H9 (cell line): ENCODE measurements around the gene ANKRD42. TPM values are rescaled to one million over a fixed set of nuclear protein-coding genes. Genes with fewer than 3 reads are reported as not detected.

Experiments
- DNase-seq: peaks from one replicate; pipeline ENCODE4 v3.0.0-alpha.2; 2017
- H2AFZ ChIP-seq: one replicate; pipeline ENCODE4 v1.6.1; 2013; ENCODE audit warnings: mild to moderate bottlenecking, low read length, control low read depth, moderate library complexity
- H2AK5ac ChIP-seq: 2 replicates; pipeline ENCODE4 v1.6.1; 2013; ENCODE audit warnings: low read length, control low read depth, mixed read lengths; ENCODE audit not compliant: insufficient read length
- H2BK120ac ChIP-seq: one replicate; pipeline ENCODE4 v1.6.1; 2013; ENCODE audit warnings: low read depth, mild to moderate bottlenecking, low read length, control low read depth, inconsistent platforms; ENCODE audit not compliant: poor library complexity, severe bottlenecking
- H2BK12ac ChIP-seq: 2 replicates; pipeline ENCODE4 v1.6.1; 2013; ENCODE audit warnings: low read length, control low read depth, mixed read lengths, low read depth; ENCODE audit not compliant: insufficient read length
- H2BK15ac ChIP-seq: 2 replicates; pipeline ENCODE4 v1.6.1; 2013; ENCODE audit warnings: low read depth, low read length, control low read depth
- H2BK20ac ChIP-seq: one replicate; pipeline ENCODE4 v1.6.1; 2013; ENCODE audit warnings: low read depth, mild to moderate bottlenecking, low read length, control low read depth, inconsistent platforms; ENCODE audit not compliant: poor library complexity, severe bottlenecking
- H2BK5ac ChIP-seq: 2 replicates; pipeline ENCODE4 v1.6.1; 2013; ENCODE audit warnings: low read length, control low read depth, mixed read lengths; ENCODE audit not compliant: insufficient read length
- H3K14ac ChIP-seq: 2 replicates; pipeline ENCODE4 v1.6.1; 2013; ENCODE audit warnings: low read length, control low read depth; ENCODE audit not compliant: insufficient read depth
- H3K18ac ChIP-seq: 2 replicates; pipeline ENCODE4 v1.6.1; 2013; ENCODE audit warnings: low read depth, mild to moderate bottlenecking, mixed read lengths, low read length, control low read depth; ENCODE audit not compliant: insufficient read length
- H3K23ac ChIP-seq: 2 replicates; pipeline ENCODE4 v1.6.1; 2013; ENCODE audit warnings: low read length, control low read depth, mixed read lengths, low read depth; ENCODE audit not compliant: insufficient read length
- H3K23me2 ChIP-seq: 2 replicates; pipeline ENCODE4 v1.6.1; 2013; ENCODE audit warnings: low read depth, mild to moderate bottlenecking, mixed read lengths, low read length, control low read depth; ENCODE audit not compliant: insufficient read length, poor library complexity, severe bottlenecking
- H3K27ac ChIP-seq: 2 replicates; pipeline ENCODE4 v1.5.1; 2013; ENCODE audit warnings: low read length, control low read depth, mixed read lengths, low read depth; ENCODE audit not compliant: insufficient read length
- H3K27me3 ChIP-seq: 2 replicates; pipeline ENCODE4 v1.6.1; 2013; ENCODE audit warnings: low read length, control low read depth, inconsistent platforms; ENCODE audit not compliant: insufficient read depth
- H3K4ac ChIP-seq: 2 replicates; pipeline ENCODE4 v1.6.1; 2013; ENCODE audit warnings: low read depth, mild to moderate bottlenecking, control low read depth, inconsistent platforms, low read length, moderate library complexity
- H3K4me1 ChIP-seq: 2 replicates; pipeline ENCODE4 v1.6.1; 2013; ENCODE audit warnings: low read length, control low read depth, inconsistent platforms; ENCODE audit not compliant: insufficient read depth
- H3K4me2 ChIP-seq: 2 replicates; pipeline ENCODE4 v1.6.1; 2013; ENCODE audit warnings: low read length, control low read depth, mixed read lengths; ENCODE audit not compliant: insufficient read length, insufficient read depth
- H3K56ac ChIP-seq: 2 replicates; pipeline ENCODE4 v1.6.1; 2013; ENCODE audit warnings: low read depth, mild to moderate bottlenecking, mixed read lengths, low read length, control low read depth; ENCODE audit not compliant: insufficient read length
- H3K79me1 ChIP-seq: 2 replicates; pipeline ENCODE4 v1.6.1; 2013; ENCODE audit warnings: low read depth, mild to moderate bottlenecking, moderate library complexity, low read length, control low read depth, inconsistent platforms; ENCODE audit not compliant: insufficient read depth, poor library complexity, severe bottlenecking
- H3K79me2 ChIP-seq: 2 replicates; pipeline ENCODE4 v1.6.1; 2013; ENCODE audit warnings: low read length, control low read depth, inconsistent platforms; ENCODE audit not compliant: insufficient read depth
- H3K9ac ChIP-seq: 2 replicates; pipeline ENCODE4 v1.6.1; 2013; ENCODE audit warnings: low read length, control low read depth, mixed read lengths; ENCODE audit not compliant: insufficient read length; ENCODE audit errors: extremely low read depth
- H3K9me3 ChIP-seq: one replicate; pipeline ENCODE4 v1.6.1; 2013; ENCODE audit warnings: low read depth, low read length, inconsistent platforms; ENCODE audit not compliant: control insufficient read depth
- H3T11ph ChIP-seq: one replicate; pipeline ENCODE4 v1.6.1; 2013; ENCODE audit warnings: mild to moderate bottlenecking, low read length, control low read depth, inconsistent platforms
- H4K20me1 ChIP-seq: one replicate; pipeline ENCODE4 v1.6.1; 2013; ENCODE audit not compliant: control insufficient read depth, insufficient read length, insufficient read depth
- H4K5ac ChIP-seq: 2 replicates; pipeline ENCODE4 v1.6.1; 2013; ENCODE audit warnings: low read depth, mild to moderate bottlenecking, mixed read lengths, low read length, control low read depth; ENCODE audit not compliant: insufficient read length
- H4K8ac ChIP-seq: replicated peaks from 2 replicates; pipeline ENCODE4 v1.6.1; 2013; ENCODE audit warnings: low read length, control low read depth, mixed read lengths, low read depth; ENCODE audit not compliant: insufficient read length
- H4K91ac ChIP-seq: 2 replicates; pipeline ENCODE4 v1.6.1; 2013; ENCODE audit warnings: low read depth, mild to moderate bottlenecking, moderate library complexity, mixed read lengths, low read length, control low read depth; ENCODE audit not compliant: insufficient read length
- H3K27ac Mint-ChIP-seq, 3 experiments: 2 replicates in 2 of 3; 3 replicates in 1 of 3; pipeline ENCODE4 v1.8.0; 2020 to 2021; ENCODE audit warnings: mixed read lengths in 3 of 3, mild to moderate bottlenecking in 1 of 3, moderate library complexity in 1 of 3
- H3K27me3 Mint-ChIP-seq: 2 replicates; pipeline ENCODE4 v1.8.0; 2021; ENCODE audit warnings: low read depth, mild to moderate bottlenecking, moderate library complexity, mixed read lengths
- H3K36me3 Mint-ChIP-seq, 3 experiments: 2 replicates in 2 of 3; 3 replicates in 1 of 3; pipeline ENCODE4 v1.8.0; 2020 to 2021; ENCODE audit warnings: low read depth in 3 of 3, mixed read lengths in 3 of 3; ENCODE audit not compliant: insufficient read depth in 1 of 3
- H3K4me1 Mint-ChIP-seq, 2 experiments: 2 replicates each; pipeline ENCODE4 v1.8.0; 2020; ENCODE audit warnings: mixed read lengths in 2 of 2
- H3K4me3 Mint-ChIP-seq, 2 experiments: 2 replicates in 1 of 2; 3 replicates in 1 of 2; pipeline ENCODE4 v1.8.0; 2020 to 2021; ENCODE audit warnings: mild to moderate bottlenecking in 2 of 2, mixed read lengths in 2 of 2, moderate library complexity in 1 of 2
- H3K9me3 Mint-ChIP-seq, 2 experiments: 2 replicates in 1 of 2; 3 replicates in 1 of 2; pipeline ENCODE4 v1.8.0; 2020; ENCODE audit warnings: mild to moderate bottlenecking in 2 of 2, mixed read lengths in 2 of 2, moderate library complexity in 1 of 2
- CTCF ChIP-seq: fragments of 200-600 bp; sonication (generic); conservative IDR thresholded peaks from 3 replicates; pipeline ENCODE4 v1.8.0; 2021; ENCODE audit warnings: antibody characterized with exemption, mild to moderate bottlenecking
- WGBS: extraction: QIAGEN DNeasy Blood & Tissue Kit; methylation state at CpG from one replicate; pipeline ENCODE4 v1.1.7; 2013; ENCODE audit warnings: missing lambda C conversion rate, low lambda C conversion rate, mixed read lengths; ENCODE audit not compliant: insufficient read length; ENCODE audit errors: extremely low coverage; 5-methylcytosine and 5-hydroxymethylcytosine counted together
- total RNA-seq: library from RNA; stranded (reverse); gene quantifications from 2 replicates; pipeline ENCODE4 v1.2.1, GENCODE V29; 2021

Gene ANKRD42
- total RNA-seq, 1 experiment from 2014 or later, result 4.9 TPM

DNA sequence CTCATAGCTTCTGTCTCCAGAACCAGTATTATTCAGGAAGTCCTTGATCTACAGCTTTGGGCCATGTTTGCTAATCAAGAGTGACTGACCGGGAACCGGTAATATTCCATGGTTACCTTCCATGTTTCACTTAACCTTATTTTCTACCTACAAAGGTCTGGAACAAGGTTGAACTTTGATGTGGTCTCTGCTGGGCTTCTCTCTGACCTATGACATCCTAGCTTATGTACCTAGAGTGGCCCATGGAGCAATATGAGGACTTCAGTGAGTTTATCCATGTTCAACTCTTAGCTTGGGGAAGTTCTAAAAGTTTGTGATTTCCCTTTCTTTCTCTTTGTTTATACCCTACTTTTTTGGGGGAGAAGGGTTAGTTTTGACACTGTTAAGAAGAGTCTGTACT is 59.4 kb downstream of the ANKRD42 start:
- Mint-ChIP-seq H3K27ac (no peak overlapping the region), H3K4me1 (no peaks in the 10 kb centered on the region)
- no peak for TF ChIP-seq CTCF

More for the DNA sequence above, 59.4 kb downstream of the ANKRD42 start:
- Histone ChIP-seq H3K4me2 (no peak overlapping the region), H3K23me2 (no peaks in the 10 kb centered on the region), H3K79me2 (no peaks in the 10 kb centered on the region), H3K56ac (no peak overlapping the region), H2BK5ac (no peak overlapping the region), H3K27ac (no peak overlapping the region), H3K9me3 (no peaks in the 10 kb centered on the region), H2BK12ac (no peak overlapping the region), H4K91ac (no peak overlapping the region), H4K8ac (no peak overlapping the region), H2BK20ac (no peak overlapping the region), H3K9ac (no peak overlapping the region), H3T11ph (no peak overlapping the region), H2AFZ (no peak overlapping the region), H2BK120ac (no peak overlapping the region), H4K20me1 (no peaks in the 10 kb centered on the region), H3K14ac (no peak overlapping the region), H3K23ac (no peak overlapping the region), H3K4ac (no peak overlapping the region), H4K5ac (no peak overlapping the region), H3K18ac (no peak overlapping the region), H2BK15ac (no peak overlapping the region), H3K79me1 (no peaks in the 10 kb centered on the region), H3K27me3 (no peaks in the 10 kb centered on the region), H3K4me1 (no peaks in the 10 kb centered on the region), H2AK5ac (no peak overlapping the region)
- Mint-ChIP-seq H3K9me3 (no peaks in the 10 kb centered on the region), H3K27me3 (no peaks in the 10 kb centered on the region), H3K36me3 (no peaks in the 10 kb centered on the region; a peak in 1 of 7 replicates), H3K4me3 (no peak overlapping the region)
- DNase-seq, result no peak
- WGBS, result no CpG with 5 or more reads among the region's 2 CpGs
